Epithelial cell of proximal tubule (primary cell): ENCODE data around the gene PRKRA. TPM values are rescaled to one million over a fixed set of nuclear protein-coding genes. Genes with fewer than 3 reads are reported as not detected.

Experiments
- DNase-seq: peaks from one replicate; pipeline ENCODE4 v3.0.0-alpha.2; 2011; ENCODE audit warnings: low read depth
- H3K4me3 ChIP-seq: 2 replicates; pipeline ENCODE4 v1.5.1; 2011; ENCODE audit warnings: low read depth, mild to moderate bottlenecking, low read length
- CTCF ChIP-seq: conservative IDR thresholded peaks from 2 replicates; pipeline ENCODE4 v1.5.1; 2012; ENCODE audit warnings: low read depth, mild to moderate bottlenecking, low read length
- total RNA-seq: library from RNA; depleted of rRNA; stranded (reverse); fragments of >200 nt; gene quantifications from 2 replicates; pipeline ENCODE4 v1.2.3, GENCODE V29; 2015

PRKRA gene
- total RNA-seq, result 53.7 and 61.6 TPM in 2 replicates

GRCh38 chr2:178450774-178451525 is at the start of gene PRKRA, which contains the start of gene PJVK:
TSS of gene PRKRA (minus strand) at chr2:178451175. CDS start at chr2:178451030, 145 bp downstream.
TSS of gene PJVK (plus strand) at chr2:178451378. CDS start at chr2:178453410, 2,032 bp downstream.
- peak within 1 kb of the TSS; percentile 90 for H3K4me3 ChIP-seq
- DNase-seq, result peak; percentile 61
- TF ChIP-seq CTCF, result no peak

GRCh38 chr2:178499640-178500039 is 48.7 kb upstream of the PRKRA start:
- no peak for DNase-seq
- no peak overlapping the region for H3K4me3 ChIP-seq
- TF ChIP-seq CTCF, result no peak

GRCh38 chr2:178498137-178498536 is 47.2 kb upstream of the PRKRA start:
- H3K4me3 ChIP-seq, result no peak overlapping the region
- DNase-seq, result no peak
- TF ChIP-seq CTCF, result no peak

GRCh38 chr2:178496049-178496448 is 45.1 kb upstream of the PRKRA start:
- no peak for DNase-seq
- no peak for TF ChIP-seq CTCF
- no peak overlapping the region for H3K4me3 ChIP-seq

- no peak overlapping the region for H3K4me3 ChIP-seq
- DNase-seq, result no peak
- TF ChIP-seq CTCF, result no peak
Measured at GRCh38 chr2:178491612-178492011, 40.6 kb upstream of the PRKRA start.

GRCh38 chr2:178485356-178485755 is 34.4 kb upstream of the PRKRA start:
- DNase-seq, result no peak
- no peak for TF ChIP-seq CTCF
- no peak overlapping the region for H3K4me3 ChIP-seq

GRCh38 chr2:178484245-178485041 is 33.5 kb upstream of the PRKRA start:
- H3K4me3 ChIP-seq, result no peak overlapping the region
- no peak for TF ChIP-seq CTCF
- no peak for DNase-seq
